IPS-20b (cell line): ENCODE measurements around the gene ZNF518B.

Source experiments
- H3K27ac ChIP-seq: one replicate; pipeline ENCODE4 v1.5.1; 2013; ENCODE audit warnings: low read length
- H3K27me3 ChIP-seq: 2 replicates; pipeline ENCODE4 v1.6.1; 2013; ENCODE audit warnings: mild to moderate bottlenecking, low read length, inconsistent platforms; ENCODE audit not compliant: insufficient read depth
- H3K36me3 ChIP-seq: 2 replicates; pipeline ENCODE4 v1.6.1; 2013; ENCODE audit warnings: low read depth, mild to moderate bottlenecking, inconsistent platforms, low read length, moderate library complexity; ENCODE audit not compliant: insufficient read depth
- H3K4me1 ChIP-seq: 2 replicates; pipeline ENCODE4 v1.6.1; 2013; ENCODE audit warnings: mild to moderate bottlenecking, control low read depth, inconsistent platforms, low read length, moderate library complexity; ENCODE audit not compliant: insufficient read depth
- H3K4me3 ChIP-seq: 2 replicates; pipeline ENCODE4 v1.5.1; 2013; ENCODE audit warnings: mild to moderate bottlenecking, low read length, inconsistent platforms
- H3K9ac ChIP-seq: 2 replicates; pipeline ENCODE4 v1.6.1; 2013; ENCODE audit warnings: low read depth, mild to moderate bottlenecking, inconsistent platforms, low read length, moderate library complexity
- H3K9me3 ChIP-seq: 2 replicates; pipeline ENCODE4 v1.6.1; 2013; ENCODE audit warnings: mild to moderate bottlenecking, low read depth, low read length, inconsistent platforms; ENCODE audit not compliant: insufficient read depth

Gene ZNF518B

GRCh38 chr4:10417740-10418139 lies 39.5 kb downstream of the ZNF518B start:
- H3K4me1 ChIP-seq, result no peaks in the 10 kb centered on the region
- no peak overlapping the region for H3K4me3 ChIP-seq
- no peaks in the 10 kb centered on the region for H3K36me3 ChIP-seq
- no peaks in the 10 kb centered on the region for H3K9me3 ChIP-seq
- no peaks in the 10 kb centered on the region for H3K27me3 ChIP-seq
- H3K27ac ChIP-seq, result no peak overlapping the region
- no peak overlapping the region for H3K9ac ChIP-seq

- Histone ChIP-seq H3K36me3 (no peaks in the 10 kb centered on the region), H3K4me1 (no peaks in the 10 kb centered on the region), H3K27me3 (no peaks in the 10 kb centered on the region), H3K9ac (no peak overlapping the region), H3K9me3 (no peaks in the 10 kb centered on the region), H3K27ac (no peak overlapping the region), H3K4me3 (no peak overlapping the region)
These were observed 40.8 kb downstream of the ZNF518B start for GRCh38 chr4:10416441-10416840.

DNA sequence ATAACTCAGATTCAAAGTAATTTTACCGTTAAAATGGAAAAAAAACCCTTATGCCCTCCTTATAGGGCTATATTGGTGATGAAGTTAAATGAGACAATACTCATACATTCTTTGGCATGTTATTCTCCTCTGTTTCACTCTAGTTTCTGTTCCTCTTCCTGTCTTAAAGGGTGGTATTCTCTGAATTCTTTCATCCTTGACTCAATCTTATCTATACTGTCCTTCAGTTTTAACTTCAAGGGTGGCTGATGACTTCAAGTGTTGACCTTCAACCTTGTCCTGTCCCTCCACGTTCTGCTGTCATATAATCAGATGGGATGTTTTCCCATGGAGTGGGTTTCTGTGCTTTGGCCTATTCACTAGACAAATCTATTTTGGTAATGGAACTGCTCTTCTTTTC lies 44.0 kb downstream of the ZNF518B start:
- H3K4me1 ChIP-seq, result no peaks in the 10 kb centered on the region
- H3K36me3 ChIP-seq, result no peaks in the 10 kb centered on the region
- no peak overlapping the region for H3K9ac ChIP-seq
- no peaks in the 10 kb centered on the region for H3K9me3 ChIP-seq
- H3K27me3 ChIP-seq, result no peaks in the 10 kb centered on the region
- H3K4me3 ChIP-seq, result no peak overlapping the region
- H3K27ac ChIP-seq, result no peak overlapping the region

DNA sequence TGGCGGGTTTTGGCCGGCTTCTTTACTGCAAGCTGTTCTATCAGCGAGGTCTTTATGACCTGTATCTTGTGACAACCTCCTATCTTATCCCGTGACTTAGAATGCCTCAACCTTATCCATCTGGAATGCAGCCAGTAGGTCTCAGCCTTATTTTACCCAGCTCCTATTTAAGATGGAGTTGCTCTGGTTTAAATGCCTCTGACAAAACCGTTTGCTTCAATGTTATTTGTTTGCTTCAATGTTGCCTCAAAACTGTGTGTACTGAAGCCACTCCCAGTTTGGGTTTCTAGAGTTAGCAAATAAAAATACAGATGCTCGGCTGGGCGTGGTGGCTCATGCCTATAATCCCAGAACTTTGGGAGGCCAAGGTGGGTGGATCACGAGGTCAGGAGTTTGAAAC lies 51.6 kb downstream of the ZNF518B start:
- H3K9me3 ChIP-seq, result no peaks in the 10 kb centered on the region
- no peaks in the 10 kb centered on the region for H3K4me1 ChIP-seq
- no peak overlapping the region for H3K9ac ChIP-seq
- no peaks in the 10 kb centered on the region for H3K36me3 ChIP-seq
- no peak overlapping the region for H3K27ac ChIP-seq
- no peak overlapping the region for H3K4me3 ChIP-seq
- H3K27me3 ChIP-seq, result no peaks in the 10 kb centered on the region

- Histone ChIP-seq H3K4me3 (no peak overlapping the region), H3K9ac (no peak overlapping the region), H3K4me1 (no peaks in the 10 kb centered on the region), H3K27ac (no peak overlapping the region), H3K27me3 (no peaks in the 10 kb centered on the region), H3K36me3 (no peaks in the 10 kb centered on the region), H3K9me3 (no peaks in the 10 kb centered on the region)
These were observed 53.4 kb downstream of the ZNF518B start for GRCh38 chr4:10403633-10404445.

GRCh38 chr4:10395971-10396580 lies 61.1 kb downstream of the ZNF518B start:
- H3K27me3 ChIP-seq, result no peaks in the 10 kb centered on the region
- no peaks in the 10 kb centered on the region for H3K36me3 ChIP-seq
- no peak overlapping the region for H3K9ac ChIP-seq
- H3K4me1 ChIP-seq, result no peaks in the 10 kb centered on the region
- H3K27ac ChIP-seq, result no peak overlapping the region
- peaks cover 4% of the 10 kb centered on the region; the same call in 1 of the 2 replicates for H3K9me3 ChIP-seq
- no peak overlapping the region for H3K4me3 ChIP-seq
